HCT116 (cell line): ENCODE measurements around the gene GAL3ST2. TPM values are rescaled to one million over a fixed set of nuclear protein-coding genes. Genes with fewer than 3 reads are reported as not detected.

Experiments
- ATAC-seq: fragments of 200-7000 bp; cut with Tn5 transposase; 2 replicates; pipeline ENCODE4 v1.9.1; 2020; ENCODE audit warnings: mild to moderate bottlenecking, moderate library complexity
- BruUV-seq: library from RNA; stranded (reverse); fragments of 400-500 nt; replicated peaks from 2 replicates; lab custom pipeline; 2021; lab: Mats Ljungman, UMichigan
- CTCF ChIA-PET: fragments of 300-600 bp; sonication (Branson Sonifier 250); formaldehyde crosslinking; loops from one replicate; lab custom pipeline; 2021; ENCODE audit warnings: antibody characterized with exemption; lab: Charles Lee
- POLR2A ChIA-PET: fragments of 300-600, 350-600 bp; sonication (Branson Sonifier 250); formaldehyde crosslinking; loops from one replicate; lab custom pipeline; 2021; ENCODE audit warnings: antibody characterized with exemption; lab: Charles Lee
- RAD21 ChIA-PET, 2 experiments: fragments of 300-600 bp; sonication (Branson Sonifier 250); formaldehyde crosslinking; loops; one replicate each; lab custom pipeline; 2023; ENCODE audit warnings: low total read pairs in 2 of 2; ENCODE audit not compliant: uncharacterized antibody in 2 of 2, unreplicated experiment in 2 of 2, low non-redundant PET in 1 of 2; lab: Charles Lee
- DNase-seq: peaks from one replicate; pipeline ENCODE4 v3.0.0-alpha.2; 2010; ENCODE audit warnings: low read depth, low spot score
- H2AFZ ChIP-seq: fragments of 200-600 bp; shearing (Covaris generic), sonication (generic); 2 replicates; pipeline ENCODE4 v1.6.1; 2017; ENCODE audit warnings: low read depth, mixed run types, mixed read lengths, antibody characterized with exemption, low read length; ENCODE audit not compliant: poor library complexity, severe bottlenecking
- H3K27ac ChIP-seq: 2 replicates; pipeline ENCODE4 v1.5.1; 2012; ENCODE audit warnings: low read depth, low read length
- H3K27me3 ChIP-seq: fragments of 200-600 bp; sonication (generic); 2 replicates; pipeline ENCODE4 v1.6.1; 2016; ENCODE audit warnings: mixed run types, low read length, mixed read lengths; ENCODE audit not compliant: insufficient read depth
- H3K36me3 ChIP-seq, 2 experiments: fragments of 200-500 bp in 1 of 2; fragments of 200-600 bp in 1 of 2; sonication (Bioruptor generic) in 1 of 2; sonication (generic) in 1 of 2; 2 replicates each; pipeline versions ENCODE4 v1.5.1 to v1.6.1; 2014 to 2016; ENCODE audit warnings: low read length in 2 of 2, inconsistent platforms in 1 of 2, mixed read lengths in 1 of 2, mixed run types in 1 of 2; ENCODE audit not compliant: insufficient read depth in 2 of 2, control insufficient read depth in 1 of 2
- H3K4me1 ChIP-seq, 2 experiments: fragments of 200-600 bp in 1 of 2; sonication (generic) in 1 of 2; 2 replicates each; pipeline versions ENCODE4 v1.5.1 to v1.6.1; 2012 to 2017; ENCODE audit warnings: low read length in 2 of 2, inconsistent platforms in 1 of 2, mild to moderate bottlenecking in 1 of 2, mixed read lengths in 1 of 2, mixed run types in 1 of 2, moderate library complexity in 1 of 2; ENCODE audit not compliant: insufficient read depth in 2 of 2, control insufficient read depth in 1 of 2
- H3K4me2 ChIP-seq: fragments of 200-600 bp; sonication (generic); 2 replicates; pipeline ENCODE4 v1.6.1; 2017; ENCODE audit warnings: mixed run types, low read length, mixed read lengths
- H3K4me3 ChIP-seq, 2 experiments: fragments of 200-600 bp in 1 of 2; sonication (generic) in 1 of 2; replicated peaks in 1 of 2; 2 replicates each; pipeline ENCODE4 v1.5.1; 2011 to 2016; ENCODE audit warnings: low read length in 2 of 2, control low read depth in 1 of 2, low read depth in 1 of 2, mild to moderate bottlenecking in 1 of 2, mixed read lengths in 1 of 2, mixed run types in 1 of 2
- H3K79me2 ChIP-seq: fragments of 200-600 bp; sonication (generic); 2 replicates; pipeline ENCODE4 v1.6.1; 2017; ENCODE audit warnings: mild to moderate bottlenecking, mixed run types, low read length, moderate library complexity, mixed read lengths; ENCODE audit not compliant: insufficient read depth
- H3K9ac ChIP-seq: fragments of 200-600 bp; sonication (generic); 2 replicates; pipeline ENCODE4 v1.6.1; 2016; ENCODE audit warnings: low read length, mixed read lengths
- H3K9me2 ChIP-seq: fragments of 200-600 bp; sonication (generic), shearing (Covaris generic); 2 replicates; pipeline ENCODE4 v1.6.1; 2017; ENCODE audit warnings: mixed run types, mild to moderate bottlenecking, moderate library complexity; ENCODE audit not compliant: insufficient read depth
- H3K9me3 ChIP-seq, 2 experiments: fragments of 200-500 bp in 1 of 2; fragments of 200-600 bp in 1 of 2; sonication (Bioruptor generic) in 1 of 2; sonication (generic) in 1 of 2; 2 replicates each; pipeline ENCODE4 v1.6.1; 2014 to 2017; ENCODE audit warnings: low read length in 2 of 2, mixed read lengths in 2 of 2, inconsistent platforms in 1 of 2, low read depth in 1 of 2, mild to moderate bottlenecking in 1 of 2, mixed run types in 1 of 2, moderate library complexity in 1 of 2; ENCODE audit not compliant: control insufficient read depth in 1 of 2, insufficient read depth in 1 of 2
- H4K20me1 ChIP-seq: fragments of 200-600 bp; sonication (generic), shearing (Covaris generic); 2 replicates; pipeline ENCODE4 v1.6.1; 2017; ENCODE audit warnings: mixed run types, mild to moderate bottlenecking, moderate library complexity; ENCODE audit not compliant: insufficient read depth
- CBX3 ChIP-seq: IDR thresholded peaks from 2 replicates; pipeline ENCODE4 v1.6.1; 2012; ENCODE audit warnings: low read depth
- CTCF ChIP-seq, 3 experiments: fragments of 200-600 bp in 1 of 3; sonication (generic) in 1 of 3; IDR thresholded peaks in 2 of 3; conservative IDR thresholded peaks in 1 of 3; 2 replicates each; pipeline ENCODE4 v1.5.1; 2012 to 2017; ENCODE audit warnings: low read depth in 2 of 3, low read length in 2 of 3, antibody characterized with exemption in 1 of 3, borderline replicate concordance in 1 of 3, control low read depth in 1 of 3, mild to moderate bottlenecking in 1 of 3, mixed read lengths in 1 of 3, mixed run types in 1 of 3, moderate library complexity in 1 of 3; ENCODE audit not compliant: insufficient read depth in 1 of 3
- EZH2 ChIP-seq: fragments of 200-600 bp; sonication (generic); IDR thresholded peaks from 2 replicates; pipeline ENCODE4 v1.6.1; 2017; ENCODE audit warnings: antibody characterized with exemption, mixed run types
- FOSL1 ChIP-seq: IDR thresholded peaks from 2 replicates; pipeline ENCODE4 v1.6.1; 2012; ENCODE audit warnings: low read depth
- JUND ChIP-seq: IDR thresholded peaks from 2 replicates; pipeline ENCODE4 v1.6.1; 2012
- POLR2AphosphoS5 ChIP-seq: IDR thresholded peaks from 2 replicates; pipeline ENCODE4 v1.6.1; 2011; ENCODE audit warnings: mild to moderate bottlenecking, low read depth, low read length, moderate library complexity
- RAD21 ChIP-seq: IDR thresholded peaks from 2 replicates; pipeline ENCODE4 v1.6.1; 2012; ENCODE audit warnings: low read depth, mild to moderate bottlenecking
- REST ChIP-seq: IDR thresholded peaks from 2 replicates; pipeline ENCODE4 v1.6.1; 2012; ENCODE audit warnings: low read depth
- SIN3A ChIP-seq: IDR thresholded peaks from 2 replicates; pipeline ENCODE4 v1.6.1; 2012; ENCODE audit warnings: low read depth
- SP1 ChIP-seq: IDR thresholded peaks from 2 replicates; pipeline ENCODE4 v1.6.1; 2012; ENCODE audit warnings: low read depth
- ZBTB33 ChIP-seq: IDR thresholded peaks from 2 replicates; pipeline ENCODE4 v1.6.1; 2011; ENCODE audit warnings: mild to moderate bottlenecking, low read length, moderate library complexity; ENCODE audit not compliant: insufficient replicate concordance; ENCODE audit errors: extremely low read depth
- ZFX ChIP-seq: fragments of 450-650 bp; IDR thresholded peaks from 2 replicates; pipeline ENCODE4 v1.6.1; 2017
- intact Hi-C: fragments of 100-400 bp; cut with micrococcal nuclease; formaldehyde crosslinking; loops from 2 replicates; pipeline ENCODE4 v1.10.0; 2022
- total RNA-seq: library from RNA; stranded (reverse); gene quantifications from one replicate; pipeline ENCODE4 v1.2.1, GENCODE V29; 2021; ENCODE audit not compliant: unreplicated experiment
- TF ChIP-seq, protein P1 (sequence below): IDR thresholded peaks from 2 replicates; pipeline ENCODE4 v1.6.1; 2012

GAL3ST2 gene
- total RNA-seq, 1 experiment from 2014 or later, result 0.44 TPM

DNA sequence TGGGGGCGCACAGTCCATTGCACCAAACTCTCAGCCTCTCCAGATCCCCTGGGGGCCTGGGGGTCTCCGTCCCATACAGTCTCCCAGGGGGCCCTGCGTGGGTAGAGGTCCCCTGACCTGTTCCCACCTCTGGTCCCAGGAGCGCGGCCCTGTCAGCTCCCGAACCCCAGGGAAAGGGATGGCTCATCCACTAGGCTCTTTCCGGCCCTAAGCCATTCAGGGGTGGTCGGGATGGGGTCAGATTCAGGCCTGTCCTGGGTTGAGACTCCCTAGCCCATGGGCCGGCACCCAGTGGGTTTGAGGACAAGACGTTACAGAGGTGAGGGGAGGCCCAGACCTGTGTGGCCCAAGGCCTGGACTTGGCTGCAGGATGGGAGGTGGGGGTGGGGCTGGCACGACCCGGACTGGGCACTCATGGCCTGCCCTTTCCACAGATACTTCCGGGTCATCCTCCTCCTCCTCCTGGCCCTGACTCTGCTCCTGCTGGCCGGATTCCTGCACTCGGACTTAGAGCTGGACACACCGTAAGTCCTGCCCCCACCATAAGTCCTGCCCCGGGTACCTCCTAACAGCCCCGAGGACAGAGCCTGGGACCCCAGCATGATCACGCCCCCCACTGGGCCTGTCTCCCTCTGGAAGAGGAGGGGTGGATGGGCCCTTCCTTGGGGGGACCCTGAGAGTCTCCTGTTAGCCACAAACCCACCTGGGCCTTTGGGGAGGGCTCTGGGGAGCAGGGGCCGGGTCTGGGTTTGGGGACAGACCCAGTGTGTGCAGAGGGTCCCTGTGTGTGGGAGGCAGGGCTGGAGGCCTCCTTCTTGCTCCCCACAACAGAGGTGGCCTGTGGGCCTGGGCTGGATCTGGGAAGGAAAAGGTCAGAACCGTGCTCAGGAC is 22.3 kb downstream of the GAL3ST2 start (continued):
- TF ChIP-seq ZBTB33 (no peak), EZH2 (no peak), JUND (no peak), POLR2AphosphoS5 (no peak)

- Histone ChIP-seq H3K9me3 (no peaks in the 10 kb centered on the region), H3K36me3 (no peaks in the 10 kb centered on the region), H3K9ac (no peak overlapping the region)
- ATAC-seq, result no peak
- ChIA-PET RAD21 (no interaction called here), CTCF (no interaction called here)
- TF ChIP-seq RAD21 (no peak), FOSL1 (no peak), CTCF (IDR thresholded peaks at IDR 0.05 in 2 of 3, conservative IDR thresholded peaks at IDR 0.05 in 1 of 3; ENCODE audit: borderline replicate concordance in 1 of 3, insufficient read depth in 1 of 3, low read depth in 2 of 3, low read length in 2 of 3) (no peak), ZFX (no peak), ZBTB33 (no peak), SIN3A (no peak), JUND (no peak), REST (no peak), CBX3 (no peak), SP1 (no peak)
- TF ChIP-seq, protein P1, sequence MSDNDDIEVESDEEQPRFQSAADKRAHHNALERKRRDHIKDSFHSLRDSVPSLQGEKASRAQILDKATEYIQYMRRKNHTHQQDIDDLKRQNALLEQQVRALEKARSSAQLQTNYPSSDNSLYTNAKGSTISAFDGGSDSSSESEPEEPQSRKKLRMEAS, result no peak
- TF ChIP-seq, all 23 proteins: peak for 0
- Histone ChIP-seq H3K4me2 (no peak overlapping the region), H3K4me3 (no peak overlapping the region), H3K27ac (no peak overlapping the region), H3K27me3 (no peaks in the 10 kb centered on the region), H3K4me1 (no peaks in the 10 kb centered on the region), H2AFZ (no peak overlapping the region), H3K79me2 (no peaks in the 10 kb centered on the region), H4K20me1 (no peaks in the 10 kb centered on the region), H3K9me2 (no peaks in the 10 kb centered on the region)
- POLR2A ChIA-PET, result no interaction called here
- intact Hi-C loops, result no loop called here
- BruUV-seq, result no TSS peak
- DNase-seq, result no peak
Measured at GRCh38 chr2:241799522-241800197, 23.0 kb downstream of the GAL3ST2 start.
